HG03066 (cell line): ENCODE data around the gene ARSI.

Experiments used
- ATAC-seq: cut with Tn5 transposase; IDR thresholded peaks from one replicate; pipeline ENCODE4 v1.9.1; 2021; ENCODE audit warnings: low read depth; ENCODE audit not compliant: unreplicated experiment

The ARSI gene

GRCh38 chr5:150295172-150295634, 7.5 kb downstream of the ARSI start:
- no peak for ATAC-seq

GRCh38 chr5:150294551-150295071, 8.1 kb downstream of the ARSI start:
- ATAC-seq = no peak

- ATAC-seq = no peak
Observed at GRCh38 chr5:150293091-150293941, 9.4 kb downstream of the ARSI start.

- ATAC-seq = no peak
Observed at GRCh38 chr5:150291388-150292385, 11.0 kb downstream of the ARSI start.

- ATAC-seq = no peak
Observed at GRCh38 chr5:150289551-150290390, 12.9 kb downstream of the ARSI start, which contains the start of gene CAMK2A. Gene CAMK2A, minus strand, starts transcription at chr5:150289773. Its CDS starts 148 bp downstream, at chr5:150289625.

- ATAC-seq = no peak
Observed at GRCh38 chr5:150288791-150289190, 13.9 kb downstream of the ARSI start.

- ATAC-seq = no peak
Observed at GRCh38 chr5:150288361-150288760, 14.3 kb downstream of the ARSI start.

GRCh38 chr5:150286820-150287219, 15.9 kb downstream of the ARSI start:
- ATAC-seq = no peak

- ATAC-seq = no peak
Observed at GRCh38 chr5:150285114-150285513, 17.6 kb downstream of the ARSI start.

GRCh38 chr5:150284311-150284710, 18.4 kb downstream of the ARSI start:
- no peak for ATAC-seq

GRCh38 chr5:150283904-150284303, 18.8 kb downstream of the ARSI start:
- ATAC-seq = no peak

- no peak for ATAC-seq
Observed at GRCh38 chr5:150281987-150282386, 20.7 kb downstream of the ARSI start.

GRCh38 chr5:150279330-150280020, 23.2 kb downstream of the ARSI start:
- ATAC-seq = no peak

GRCh38 chr5:150278916-150279315, 23.8 kb downstream of the ARSI start:
- no peak for ATAC-seq

- ATAC-seq = no peak
Observed at GRCh38 chr5:150278046-150278730, 24.5 kb downstream of the ARSI start.

GRCh38 chr5:150277043-150277442, 25.7 kb downstream of the ARSI start:
- ATAC-seq = no peak

GRCh38 chr5:150274811-150275210, 27.9 kb downstream of the ARSI start:
- ATAC-seq = no peak

- no peak for ATAC-seq
Observed at GRCh38 chr5:150272531-150272930, 30.2 kb downstream of the ARSI start.

GRCh38 chr5:150271923-150272322, 30.8 kb downstream of the ARSI start:
- no peak for ATAC-seq
